C4-2B (cell line): ENCODE data around the gene FOS.

Experiments
- CTCF ChIP-seq: fragments of 450-650 bp; conservative IDR thresholded peaks from 2 replicates; pipeline ENCODE4 v1.5.1; 2017; ENCODE audit warnings: mild to moderate bottlenecking
- ZFX ChIP-seq: fragments of 450-650 bp; IDR thresholded peaks from 2 replicates; pipeline ENCODE4 v1.6.1; 2017

DNA sequence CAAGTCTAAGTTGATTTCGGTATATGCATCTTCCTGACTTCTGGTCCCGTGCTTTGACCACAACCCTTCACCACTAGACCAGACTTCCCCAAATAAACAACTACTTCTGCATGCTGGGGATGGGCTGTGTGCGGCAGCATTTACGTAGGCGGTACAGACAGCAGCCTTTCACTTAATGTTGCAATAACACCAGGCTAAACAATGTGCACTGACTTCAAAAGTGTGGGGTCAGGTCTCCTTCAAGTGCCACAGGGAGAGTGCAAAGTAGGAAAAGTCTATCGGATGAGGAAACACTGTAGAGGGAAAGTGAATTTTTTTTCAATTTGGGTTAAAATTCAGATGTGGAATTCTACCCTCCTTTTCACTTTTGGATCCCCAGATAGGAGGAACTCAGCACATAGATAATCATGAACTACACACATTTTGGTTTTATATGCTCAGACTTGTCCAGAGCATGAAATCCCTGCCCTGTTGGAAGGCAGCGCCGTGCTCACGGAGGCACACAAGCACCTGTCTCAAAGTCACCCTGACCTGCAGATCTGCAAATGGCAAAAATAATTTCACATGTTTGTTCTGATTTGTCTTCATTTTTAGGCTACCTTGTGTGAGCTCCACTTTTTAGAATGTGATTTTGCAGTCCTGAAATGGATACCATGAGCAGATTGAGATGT is 3.6 kb upstream of the FOS start:
- TF ChIP-seq CTCF (no peak), ZFX (no peak)
